Endothelial cell of umbilical vein (primary cell): Measurements from ENCODE around the gene TOX2. TPM values are rescaled to one million over a fixed set of nuclear protein-coding genes. Genes with fewer than 3 reads are reported as not detected.

Experiments used
- BruUV-seq: library from RNA; stranded (reverse); fragments of 400-500 nt; replicated peaks from 2 replicates; lab custom pipeline; 2021; lab: Mats Ljungman, UMichigan
- CTCF ChIA-PET: fragments of 300-600, 350-600 bp; sonication (Branson Sonifier 250); formaldehyde crosslinking; loops from one replicate; lab custom pipeline; 2021; ENCODE audit warnings: antibody characterized with exemption, inconsistent platforms; lab: Charles Lee
- POLR2A ChIA-PET: fragments of 300-600, 350-600 bp; sonication (Branson Sonifier 250); formaldehyde crosslinking; loops from one replicate; lab custom pipeline; 2021; ENCODE audit warnings: antibody characterized with exemption, inconsistent platforms; lab: Charles Lee
- DNase-seq: peaks from one replicate; pipeline ENCODE4 v3.0.0-alpha.2; 2011; ENCODE audit warnings: low read depth, low spot score
- FAIRE-seq: peaks from 2 replicates; lab custom pipeline; 2011; peaks lifted over from hg19 to GRCh38; lab: Jason Lieb, UNC
- H2AFZ ChIP-seq: 2 replicates; pipeline ENCODE4 v1.6.0; 2012; ENCODE audit warnings: low read depth, low read length, control low read depth, inconsistent platforms
- H3K27ac ChIP-seq: 2 replicates; pipeline ENCODE4 v1.5.1; 2011; ENCODE audit warnings: low read depth, mild to moderate bottlenecking, control low read depth, low read length, moderate library complexity; ENCODE audit not compliant: insufficient read depth
- H3K27me3 ChIP-seq, 2 experiments: 2 replicates each; pipeline versions ENCODE4 v1.6.0 to v1.6.1; 2011; ENCODE audit warnings: low read length in 2 of 2, mixed read lengths in 1 of 2; ENCODE audit not compliant: control insufficient read depth in 2 of 2, insufficient read depth in 2 of 2
- H3K36me3 ChIP-seq, 2 experiments: 2 replicates in 1 of 2; 3 replicates in 1 of 2; pipeline ENCODE4 v1.5.1; 2011; ENCODE audit warnings: low read length in 2 of 2, mild to moderate bottlenecking in 1 of 2, moderate library complexity in 1 of 2; ENCODE audit not compliant: control insufficient read depth in 2 of 2, insufficient read depth in 2 of 2; ENCODE audit errors: extremely low read depth in 1 of 2
- H3K4me1 ChIP-seq: 3 replicates; pipeline ENCODE4 v1.5.1; 2011; ENCODE audit warnings: mild to moderate bottlenecking, low read length; ENCODE audit not compliant: control insufficient read depth, insufficient read depth; ENCODE audit errors: extremely low read depth
- H3K4me2 ChIP-seq: 2 replicates; pipeline ENCODE4 v1.6.1; 2011; ENCODE audit warnings: low read length, control low read depth, mixed read lengths; ENCODE audit not compliant: insufficient read depth
- H3K4me3 ChIP-seq, 3 experiments: fragments of 200-600 bp in 1 of 3; sonication (generic), shearing (Covaris generic) in 1 of 3; replicated peaks in 1 of 3; 2 replicates each; pipeline ENCODE4 v1.5.1; 2011 to 2016; ENCODE audit warnings: control low read depth in 3 of 3, low read length in 3 of 3, mild to moderate bottlenecking in 2 of 3, inconsistent platforms in 1 of 3, low read depth in 1 of 3, moderate library complexity in 1 of 3; ENCODE audit not compliant: insufficient read depth in 1 of 3
- H3K79me2 ChIP-seq: 2 replicates; pipeline ENCODE4 v1.6.0; 2012; ENCODE audit warnings: low read length, inconsistent platforms; ENCODE audit not compliant: control insufficient read depth, insufficient read depth
- H3K9ac ChIP-seq: replicated peaks from 2 replicates; pipeline ENCODE3; 2011; ENCODE audit warnings: low read length, control low read depth; ENCODE audit not compliant: insufficient read depth; ENCODE audit errors: extremely low read depth
- H3K9me1 ChIP-seq: replicated peaks from 3 replicates; pipeline ENCODE4 v1.6.0; 2011; ENCODE audit warnings: mild to moderate bottlenecking, low read length; ENCODE audit not compliant: control insufficient read depth, insufficient read depth; ENCODE audit errors: extremely low read depth
- H3K9me3 ChIP-seq: replicated peaks from 2 replicates; pipeline ENCODE4 v1.5.1; 2012; ENCODE audit warnings: low read length, inconsistent platforms; ENCODE audit not compliant: control insufficient read depth, insufficient read depth
- H4K20me1 ChIP-seq: replicated peaks from 2 replicates; pipeline ENCODE3; 2011; ENCODE audit warnings: mild to moderate bottlenecking, low read length; ENCODE audit not compliant: control insufficient read depth, insufficient read depth; ENCODE audit errors: extremely low read depth
- CTCF ChIP-seq, 2 donors: IDR thresholded peaks; 1 replicate in 1 of 2; 2 replicates in 1 of 2; pipeline ENCODE4 v1.5.1; 2011; ENCODE audit warnings: low read length in 2 of 2, mild to moderate bottlenecking in 2 of 2, moderate library complexity in 2 of 2, control low read depth in 1 of 2, inconsistent platforms in 1 of 2, low read depth in 1 of 2; ENCODE audit not compliant: insufficient read depth in 1 of 2; ENCODE audit errors: extremely low read depth in 1 of 2
- EZH2 ChIP-seq: IDR thresholded peaks from 2 replicates; pipeline ENCODE4 v1.6.1; 2012; ENCODE audit warnings: borderline replicate concordance, low read depth, mild to moderate bottlenecking, moderate library complexity, low read length, inconsistent platforms; ENCODE audit not compliant: severe bottlenecking
- FOS ChIP-seq: IDR thresholded peaks from 2 replicates; pipeline ENCODE4 v1.6.1; 2011; ENCODE audit warnings: mild to moderate bottlenecking, low read length, moderate library complexity, borderline replicate concordance; ENCODE audit not compliant: insufficient read depth
- GATA2 ChIP-seq: IDR thresholded peaks from 2 replicates; pipeline ENCODE4 v1.7.0; 2011; ENCODE audit warnings: low read depth, mild to moderate bottlenecking, moderate library complexity, mixed read lengths, low read length; ENCODE audit not compliant: insufficient read length, insufficient read depth
- JUN ChIP-seq: IDR thresholded peaks from 2 replicates; pipeline ENCODE4 v1.6.1; 2011; ENCODE audit warnings: borderline replicate concordance, low read depth; ENCODE audit not compliant: insufficient read length, insufficient read depth
- MAX ChIP-seq: IDR thresholded peaks from 2 replicates; pipeline ENCODE4 v1.6.1; 2011; ENCODE audit not compliant: insufficient read depth, insufficient read length
- MYC ChIP-seq: IDR thresholded peaks from one replicate; pipeline ENCODE4 v1.6.1; 2011; ENCODE audit warnings: mild to moderate bottlenecking, low read depth, low read length
- POLR2A ChIP-seq: IDR thresholded peaks from 2 replicates; pipeline ENCODE4 v1.6.1; 2012; ENCODE audit warnings: low read depth, mild to moderate bottlenecking, control low read depth, low read length
- POLR2AphosphoS5 ChIP-seq: IDR thresholded peaks from 2 replicates; pipeline ENCODE4 v1.6.1; 2012; ENCODE audit warnings: low read depth, mild to moderate bottlenecking, control low read depth, low read length, moderate library complexity; ENCODE audit not compliant: insufficient read depth
- dilution Hi-C: fragments of 300-500 bp; cut with MboI; formaldehyde crosslinking; loops from one replicate; pipeline ENCODE4 v1.15.0; 2019; ENCODE audit warnings: low sequenced_read_pairs; ENCODE audit not compliant: extremely low pct_ligation_motif_present
- intact Hi-C: fragments of 100-400 bp; cut with micrococcal nuclease; formaldehyde crosslinking; loops from one replicate; pipeline ENCODE4 v1.10.0; 2022
- polyA plus RNA-seq, 4 experiments: library from polyadenylated mRNA; depleted of rRNA in 3 of 4; stranded (reverse) in 3 of 4; unstranded in 1 of 4; fragments of >200 nt; gene quantifications; 2 replicates each; pipeline versions ENCODE4 v1.2.1 to v1.2.3, GENCODE V29; 2011 to 2012; ENCODE audit warnings: missing spikeins in 1 of 4
- total RNA-seq: library from RNA; stranded (reverse); gene quantifications from 2 replicates; pipeline ENCODE4 v1.2.3, GENCODE V29; 2021

The TOX2 gene
- total and polyA plus RNA-seq, 2 donors (not counting 3 experiments of a cell fraction or from before 2014, with no cell fraction given), result 7.0 to 18.6 TPM

GRCh38 chr20:44089987-44090674 is 175.5 kb downstream of the TOX2 start:
- Histone ChIP-seq H3K9me1 (no peaks in the 10 kb centered on the region), H4K20me1 (no peaks in the 10 kb centered on the region), H2AFZ (peak overlapping the region; percentile 9), H3K36me3 (no peaks in the 10 kb centered on the region), H3K27ac (no peak overlapping the region), H3K9me3 (no peaks in the 10 kb centered on the region), H3K9ac (no peak overlapping the region), H3K4me1 (no peaks in the 10 kb centered on the region), H3K4me3 (no peak overlapping the region), H3K79me2 (no peaks in the 10 kb centered on the region), H3K27me3 (peaks cover 2% of the 10 kb centered on the region in 2 experiments), H3K4me2 (no peak overlapping the region)
- CTCF ChIA-PET, result interaction anchor here (0.8 to 7.2 kb wide), 7 partner anchors 10 to 641 kb away, joined by 3 to 85 read pairs (median 6); no protein-coding TSS in a partner anchor
- FAIRE-seq, result peak; percentile 67
- POLR2A ChIA-PET, result interaction anchor here (0.5 kb wide), 1 partner anchor 675 kb away, joined by 6 read pairs; no protein-coding TSS in a partner anchor
- intact Hi-C loops, result no loop called here
- dilution Hi-C loops, result no loop called here
- DNase-seq, result peak; percentile 63
- no peak for TF ChIP-seq POLR2A
- TF ChIP-seq MAX, result peak; percentile 38
- no TSS peak for BruUV-seq

GRCh38 chr20:44091026-44091425 is 176.4 kb downstream of the TOX2 start:
- H3K79me2 ChIP-seq, result no peaks in the 10 kb centered on the region
- dilution Hi-C loops, result no loop called here
- POLR2A ChIA-PET, result no interaction called here
- no peaks in the 10 kb centered on the region for H3K4me1 ChIP-seq
- H3K9ac ChIP-seq, result no peak overlapping the region
- H4K20me1 ChIP-seq, result no peaks in the 10 kb centered on the region
- H3K4me2 ChIP-seq, result no peak overlapping the region
- no TSS peak for BruUV-seq
- TF ChIP-seq JUN (no peak), GATA2 (no peak), EZH2 (no peak), CTCF (IDR thresholded peaks at IDR 0.05; ENCODE audit: extremely low read depth in 1 of 2, insufficient read depth in 1 of 2, low read depth in 1 of 2, low read length in 2 of 2) (no peak), POLR2A (no peak), MYC (no peak), MAX (no peak), POLR2AphosphoS5 (no peak), FOS (no peak)
- no peak overlapping the region for H3K4me3 ChIP-seq
- CTCF ChIA-PET, result interaction anchor here (1.6 to 7.2 kb wide), 5 partner anchors 11 to 642 kb away, joined by 8 to 85 read pairs (median 11); no protein-coding TSS in a partner anchor
- H3K27ac ChIP-seq, result no peak overlapping the region
- FAIRE-seq (no peak), DNase-seq (no peak)
- intact Hi-C loops, result no loop called here
- H3K9me1 ChIP-seq, result no peaks in the 10 kb centered on the region
- H3K9me3 ChIP-seq, result no peaks in the 10 kb centered on the region
- peaks cover 2% of the 10 kb centered on the region in 2 experiments for H3K27me3 ChIP-seq
- no peaks in the 10 kb centered on the region for H3K36me3 ChIP-seq
- H2AFZ ChIP-seq, result no peak overlapping the region
